IPS-15b (cell line): ENCODE results near the gene KRTAP10-7.
"Not testable (repeated sequence)": the region's sequence is repeated elsewhere in the genome, so short reads cannot be mapped to it uniquely, and the experiment has no call there.

Source experiments
- H3K27me3 ChIP-seq: one replicate; pipeline ENCODE4 v1.6.1; 2013; ENCODE audit warnings: low read length; ENCODE audit not compliant: control insufficient read depth, insufficient read depth
- H3K36me3 ChIP-seq: one replicate; pipeline ENCODE4 v1.6.1; 2013; ENCODE audit warnings: low read length; ENCODE audit not compliant: control insufficient read depth, insufficient read depth
- H3K4me1 ChIP-seq: one replicate; pipeline ENCODE4 v1.6.1; 2013; ENCODE audit warnings: mild to moderate bottlenecking, low read length; ENCODE audit not compliant: control insufficient read depth, insufficient read depth
- H3K4me3 ChIP-seq: one replicate; pipeline ENCODE4 v1.5.1; 2013; ENCODE audit warnings: low read depth, low read length
- H3K9ac ChIP-seq: one replicate; pipeline ENCODE4 v1.6.1; 2013; ENCODE audit warnings: low read depth, mild to moderate bottlenecking, low read length
- H3K9me3 ChIP-seq: one replicate; pipeline ENCODE4 v1.6.1; 2013; ENCODE audit warnings: mild to moderate bottlenecking, low read length; ENCODE audit not compliant: control insufficient read depth, insufficient read depth

The KRTAP10-7 gene

DNA sequence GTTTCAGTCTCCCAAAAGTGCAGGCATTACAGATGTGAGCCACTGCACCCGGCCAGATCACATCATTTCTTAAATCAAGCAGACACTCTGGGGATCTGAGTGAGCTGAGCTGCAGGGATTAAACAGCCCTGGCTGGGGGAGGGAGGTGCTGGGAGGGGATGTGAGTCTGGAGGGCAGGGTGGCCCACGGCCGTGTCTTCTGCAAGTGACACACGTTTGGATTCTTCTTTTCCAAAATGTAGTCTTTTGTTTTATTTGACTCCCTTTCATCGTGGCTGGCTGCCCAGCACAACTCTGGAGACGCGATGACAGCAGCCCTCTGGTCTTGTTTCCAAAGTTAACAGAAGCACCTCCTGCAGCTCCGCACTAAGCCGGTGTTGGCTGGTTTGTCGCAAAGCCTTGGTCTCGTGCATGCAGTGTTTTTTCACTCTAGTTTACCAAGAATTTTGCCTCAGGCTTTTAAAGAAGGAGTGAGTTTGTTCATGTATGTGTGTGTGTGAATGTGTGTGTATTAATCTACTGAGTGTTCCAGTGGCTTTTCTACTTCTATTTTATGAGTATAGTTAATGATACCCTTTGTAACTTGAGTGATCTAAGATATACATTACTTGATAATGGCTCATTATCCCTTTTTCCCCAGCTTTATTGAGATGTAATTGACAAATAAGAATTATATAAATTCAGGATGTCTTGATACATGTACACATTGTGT is 17.2 kb upstream of the KRTAP10-7 start:
- Histone ChIP-seq H3K36me3 (no peaks in the 10 kb centered on the region), H3K9ac (no peak overlapping the region), H3K4me1 (no peaks in the 10 kb centered on the region), H3K4me3 (no peak overlapping the region), H3K27me3 (no peaks in the 10 kb centered on the region), H3K9me3 (no peaks in the 10 kb centered on the region)

DNA sequence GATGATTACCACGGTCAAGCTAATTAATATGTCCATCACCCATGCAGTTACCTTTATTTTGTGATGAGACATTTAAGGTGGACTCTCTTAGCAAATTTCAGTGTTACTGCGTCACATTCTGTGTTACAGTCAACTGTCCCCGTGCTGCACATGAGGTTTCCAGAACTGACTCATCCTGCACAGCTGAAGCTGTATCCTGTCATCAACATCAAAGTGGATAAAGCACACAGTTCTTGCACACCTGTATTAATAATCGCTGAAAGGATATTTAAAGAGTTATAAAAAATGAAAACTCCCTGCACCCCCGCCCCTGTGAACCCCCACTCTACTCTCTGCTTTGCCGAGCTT is 16.6 kb upstream of the KRTAP10-7 start:
- Histone ChIP-seq H3K4me1 (no peaks in the 10 kb centered on the region), H3K9ac (no peak overlapping the region), H3K36me3 (no peaks in the 10 kb centered on the region), H3K9me3 (no peaks in the 10 kb centered on the region), H3K27me3 (no peaks in the 10 kb centered on the region), H3K4me3 (no peak overlapping the region)

DNA sequence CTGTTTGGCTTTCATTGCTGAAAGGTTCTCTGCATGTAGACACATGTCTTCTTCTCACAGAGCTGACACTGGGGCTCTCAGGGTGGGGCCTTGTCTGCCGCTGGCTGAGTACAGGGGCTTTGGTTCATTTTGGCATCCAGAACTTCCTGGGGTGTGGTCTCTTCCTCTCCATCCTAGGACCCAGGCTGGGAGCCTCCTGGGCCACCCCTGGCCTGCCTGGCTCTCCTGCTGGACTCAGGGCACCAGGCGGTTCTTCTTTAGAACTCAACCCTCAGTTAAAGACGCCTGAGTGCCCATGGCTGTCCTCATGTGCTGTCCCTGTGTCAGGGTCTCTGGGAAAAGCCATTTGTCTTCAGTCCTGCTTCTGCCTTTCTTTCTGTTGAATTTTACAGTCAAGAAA is 14.5 kb upstream of the KRTAP10-7 start:
- no peaks in the 10 kb centered on the region for H3K27me3 ChIP-seq
- H3K4me1 ChIP-seq: no peaks in the 10 kb centered on the region
- H3K9ac ChIP-seq: no peak overlapping the region
- no peak overlapping the region for H3K4me3 ChIP-seq
- no peaks in the 10 kb centered on the region for H3K36me3 ChIP-seq
- no peaks in the 10 kb centered on the region for H3K9me3 ChIP-seq

GRCh38 chr21:44589094-44589493 is 11.3 kb upstream of the KRTAP10-7 start:
- Histone ChIP-seq H3K4me1 (peaks cover 5% of the 10 kb centered on the region), H3K9me3 (no peaks in the 10 kb centered on the region), H3K4me3 (no peak overlapping the region), H3K27me3 (no peaks in the 10 kb centered on the region), H3K36me3 (no peaks in the 10 kb centered on the region), H3K9ac (no peak overlapping the region)

DNA sequence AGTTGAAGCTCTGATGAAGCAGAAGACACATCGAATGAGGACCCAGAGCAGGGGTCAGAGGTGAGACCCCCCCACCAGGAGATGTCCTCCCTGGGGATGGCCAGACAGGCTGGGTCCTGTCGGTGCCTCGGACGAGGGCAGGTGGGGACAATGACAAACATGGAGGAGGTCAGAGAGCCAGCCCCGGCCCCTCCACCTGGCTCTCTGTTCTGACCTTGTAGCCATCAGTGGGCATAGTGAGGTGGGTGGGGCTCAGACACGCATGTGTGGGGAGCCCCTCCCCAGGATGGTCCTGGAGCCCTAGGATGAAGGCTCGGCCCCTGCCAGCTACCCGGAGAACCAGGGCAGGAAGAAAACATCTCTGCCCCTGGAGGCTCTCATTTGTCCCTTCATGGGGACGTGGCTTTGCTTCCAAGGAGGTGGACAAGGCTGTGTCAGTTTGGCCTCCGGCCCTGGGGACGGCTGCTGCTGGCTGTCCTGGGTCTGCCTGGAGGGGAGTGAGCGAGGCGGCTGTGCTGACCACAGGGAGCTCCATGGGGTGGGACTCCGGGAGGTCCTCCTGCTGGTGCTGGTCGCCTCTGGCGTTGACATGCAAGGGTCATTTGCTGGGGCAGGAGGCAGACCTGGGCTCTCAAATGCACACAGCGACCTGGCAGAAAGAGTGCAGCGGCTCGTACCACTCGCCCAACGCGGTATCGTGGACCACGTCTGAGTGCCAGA is 10.7 kb upstream of the KRTAP10-7 start:
- H3K27me3 ChIP-seq: no peaks in the 10 kb centered on the region
- no peak overlapping the region for H3K4me3 ChIP-seq
- H3K4me1 ChIP-seq: peaks cover 5% of the 10 kb centered on the region
- H3K9me3 ChIP-seq: no peaks in the 10 kb centered on the region
- H3K36me3 ChIP-seq: no peaks in the 10 kb centered on the region
- no peak overlapping the region for H3K9ac ChIP-seq

DNA sequence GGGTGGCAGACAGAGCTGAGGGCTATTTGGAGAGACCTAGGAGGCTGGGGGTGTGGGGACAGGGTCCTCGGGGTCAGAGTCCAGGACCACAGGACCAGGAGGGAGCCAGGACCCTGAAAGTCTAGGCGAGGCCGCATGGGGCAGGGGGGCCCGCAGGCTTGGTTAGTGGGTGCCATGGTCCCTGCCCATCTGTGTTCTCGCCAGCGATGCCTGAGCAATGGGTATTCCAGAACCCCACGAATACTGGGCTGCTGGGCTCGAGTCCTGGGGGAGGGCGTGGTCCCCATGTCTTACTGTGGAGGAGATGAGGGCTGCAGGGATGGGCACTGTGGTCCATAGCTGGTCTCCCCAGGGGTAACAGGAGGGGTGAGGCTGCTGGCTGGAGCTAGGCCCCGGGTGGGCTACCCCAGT is 10.1 kb upstream of the KRTAP10-7 start:
- Histone ChIP-seq H3K36me3 (no peaks in the 10 kb centered on the region), H3K9ac (no peak overlapping the region), H3K4me1 (peaks cover 5% of the 10 kb centered on the region), H3K4me3 (no peak overlapping the region), H3K9me3 (no peaks in the 10 kb centered on the region), H3K27me3 (no peaks in the 10 kb centered on the region)

DNA sequence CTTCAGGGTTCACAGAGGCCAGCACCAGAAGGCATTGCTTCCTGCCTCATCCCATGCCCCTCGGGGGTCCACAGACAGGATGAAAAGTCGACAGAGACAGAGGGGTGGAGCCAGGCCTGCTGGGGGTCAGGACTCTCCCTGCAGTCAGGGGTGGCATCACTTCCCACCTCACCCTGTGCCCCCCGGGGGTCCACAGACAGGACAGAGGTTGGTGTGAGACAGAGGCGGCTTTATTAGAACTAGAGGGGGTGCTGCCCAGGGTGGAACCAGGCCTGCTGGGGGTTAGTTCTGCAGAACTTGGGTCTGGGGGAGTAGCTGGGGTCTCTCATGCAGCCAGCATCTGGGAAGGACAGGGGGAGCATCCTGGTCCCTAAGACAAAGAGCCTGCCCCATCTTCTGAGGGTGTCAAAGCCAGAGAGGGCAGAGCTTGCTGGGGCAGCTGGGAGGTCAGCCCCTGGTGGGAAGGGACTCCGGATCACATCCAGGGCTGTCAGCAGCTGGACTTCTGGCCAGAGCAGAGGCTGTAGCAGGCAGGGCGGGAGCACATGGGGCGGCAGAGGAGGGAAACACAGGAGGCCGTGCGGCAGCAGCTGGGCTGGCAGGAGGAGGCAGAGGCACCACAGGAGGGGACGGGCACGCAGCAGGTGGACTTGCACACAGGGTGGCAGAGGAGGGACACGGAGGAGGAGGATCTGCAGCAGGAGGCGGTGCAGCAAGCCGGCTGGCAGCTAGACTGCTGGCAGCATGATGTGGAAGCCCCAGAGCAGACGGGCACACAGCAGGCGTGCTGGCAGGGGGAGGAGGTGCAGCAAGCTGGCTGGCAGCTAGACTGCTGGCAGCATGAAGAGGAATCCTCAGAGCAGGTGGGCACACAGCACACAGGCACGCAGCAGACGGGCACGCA is 9.2 kb upstream of the KRTAP10-7 start:
- not testable (repeated sequence) for H3K4me3 ChIP-seq, H3K27me3 ChIP-seq, H3K9me3 ChIP-seq, H3K9ac ChIP-seq, H3K36me3 ChIP-seq, H3K4me1 ChIP-seq

GRCh38 chr21:44591801-44592130 is 8.6 kb upstream of the KRTAP10-7 start:
- H3K9ac ChIP-seq, H3K27me3 ChIP-seq, H3K4me3 ChIP-seq, H3K4me1 ChIP-seq, H3K9me3 ChIP-seq, H3K36me3 ChIP-seq: not testable (repeated sequence)

DNA sequence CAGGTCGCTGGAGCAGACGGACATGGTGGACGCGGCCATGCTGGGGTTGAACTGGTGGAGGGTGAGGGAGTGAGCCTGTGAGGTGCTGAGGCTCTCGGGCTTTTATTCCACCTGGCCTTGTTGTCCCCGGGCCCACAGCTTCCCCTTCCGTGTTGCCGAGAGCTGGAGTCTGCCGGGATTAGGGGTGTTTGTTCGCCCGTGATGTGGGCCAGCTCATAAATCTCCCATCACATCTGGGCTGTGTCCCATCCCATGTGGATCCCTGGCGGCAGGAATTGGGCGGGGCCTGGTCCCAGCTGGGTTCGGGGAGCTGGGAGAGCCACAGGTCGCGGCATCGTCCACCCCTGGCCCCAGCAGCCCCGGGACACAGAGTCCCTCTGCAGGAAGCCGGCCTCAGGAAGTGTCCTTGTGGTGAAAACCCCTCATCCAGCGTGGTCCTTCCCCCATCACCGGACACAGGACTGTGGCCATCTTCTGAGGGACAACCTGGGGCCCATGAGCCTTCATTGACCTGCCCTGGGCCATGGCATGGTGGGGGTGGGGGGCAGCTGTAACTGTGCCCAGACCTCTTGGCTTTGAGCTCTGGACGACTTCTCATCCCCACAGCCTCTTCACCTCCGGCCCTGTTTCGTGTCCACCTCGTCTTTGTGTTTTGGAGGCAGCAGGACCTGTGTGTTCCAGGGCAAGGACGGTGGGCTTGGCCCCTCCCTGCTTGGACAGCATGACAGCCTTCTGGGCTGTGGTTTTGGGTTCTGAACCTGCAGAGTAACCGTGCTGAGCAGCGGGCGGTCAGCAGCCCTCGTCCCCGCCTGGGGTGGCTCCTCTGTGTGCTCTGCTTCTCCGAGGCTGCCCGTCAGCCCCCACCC is 7.7 kb upstream of the KRTAP10-7 start, which contains the start of gene KRTAP10-6:
Gene KRTAP10-6 (minus strand): TSS at position 60 of the 866 bp plus-strand sequence. CDS start 21 bp downstream, at position 39.
- H3K4me3 ChIP-seq: no peak within 1 kb of the TSS
- no peak within 1 kb of the TSS for H3K9ac ChIP-seq
- no peaks in the 10 kb centered on the region for H3K36me3 ChIP-seq
- H3K27me3 ChIP-seq: no peaks in the 10 kb centered on the region
- H3K9me3 ChIP-seq: no peaks in the 10 kb centered on the region
- peaks cover 5% of the 10 kb centered on the region for H3K4me1 ChIP-seq

GRCh38 chr21:44593598-44594405 is 6.6 kb upstream of the KRTAP10-7 start:
- no peaks in the 10 kb centered on the region for H3K27me3 ChIP-seq

More at GRCh38 chr21:44593598-44594405, 6.6 kb upstream of the KRTAP10-7 start:
- no peak overlapping the region for H3K4me3 ChIP-seq
- no peaks in the 10 kb centered on the region for H3K36me3 ChIP-seq
- H3K9me3 ChIP-seq: no peaks in the 10 kb centered on the region
- H3K4me1 ChIP-seq: peaks cover 8% of the 10 kb centered on the region
- no peak overlapping the region for H3K9ac ChIP-seq
